Body of pancreas (tissue), 4 donors: ENCODE results near the gene SLC1A5.

ENCODE experiments used
- POLR2A ChIP-seq, 3 donors: fragments of 450-650 bp; IDR thresholded peaks; one replicate each; pipeline ENCODE4 v1.6.1; 2016; ENCODE audit warnings: antibody characterized with exemption in 3 of 3, mild to moderate bottlenecking in 2 of 3
- TF ChIP-seq, protein P1 (sequence below), 7 experiments: fragments of 450-650 bp in 4 of 7; fragments of 200-600 bp in 3 of 7; sonication (generic) in 3 of 7; IDR thresholded peaks; one replicate each; pipeline ENCODE4 v1.5.1; 2016 to 2019; ENCODE audit warnings: antibody characterized with exemption in 7 of 7

DNA sequence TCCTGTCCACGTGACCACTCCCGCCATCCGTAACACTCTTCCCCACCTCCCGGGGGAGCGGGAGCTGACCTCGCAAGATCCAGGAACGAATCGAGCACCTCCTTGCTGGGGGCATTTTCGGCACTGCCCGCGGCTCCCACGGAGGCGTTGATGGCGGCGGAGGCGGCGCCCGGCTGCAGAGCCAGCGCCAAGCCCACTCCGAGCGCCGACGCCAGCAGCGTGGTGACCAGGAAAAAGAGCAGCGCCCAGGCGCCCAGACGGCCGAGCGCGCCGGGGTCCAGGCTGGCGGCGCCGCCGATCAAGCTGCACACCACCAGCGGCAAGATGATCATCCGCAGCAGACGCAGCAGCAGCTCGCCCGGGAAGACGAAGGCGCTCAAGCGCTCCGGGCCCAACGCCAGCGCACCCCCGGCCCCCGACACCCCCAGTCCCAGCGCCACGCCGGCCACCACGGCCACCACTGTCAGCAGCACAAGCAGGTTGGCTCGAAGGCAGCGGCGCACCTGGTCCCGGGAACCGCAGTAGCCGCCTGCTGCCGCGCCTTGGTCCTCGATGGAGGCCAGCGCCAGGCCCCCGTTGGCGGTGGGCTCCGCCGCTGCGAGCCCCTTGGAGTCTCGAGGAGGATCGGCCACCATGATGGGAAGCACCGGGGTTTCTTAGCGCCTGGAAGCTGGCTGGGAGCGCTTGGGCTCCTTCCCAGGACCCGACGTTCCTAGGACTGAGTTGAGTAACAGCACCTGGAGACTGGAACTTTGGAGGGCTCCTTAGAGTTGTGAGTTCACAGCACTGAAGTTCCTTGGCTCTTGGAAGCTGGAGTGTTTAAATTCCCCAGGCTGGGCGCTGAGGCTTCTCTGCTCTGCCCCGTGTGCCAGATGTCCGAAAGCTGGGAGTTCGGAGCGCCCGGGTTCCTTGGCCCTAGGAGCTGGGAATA lies 798 bp downstream of the SLC1A5 start:
- TF ChIP-seq POLR2A (IDR thresholded peaks at IDR 0.05): peak; percentile 32 to 43 (median 32)
- TF ChIP-seq, protein P1, sequence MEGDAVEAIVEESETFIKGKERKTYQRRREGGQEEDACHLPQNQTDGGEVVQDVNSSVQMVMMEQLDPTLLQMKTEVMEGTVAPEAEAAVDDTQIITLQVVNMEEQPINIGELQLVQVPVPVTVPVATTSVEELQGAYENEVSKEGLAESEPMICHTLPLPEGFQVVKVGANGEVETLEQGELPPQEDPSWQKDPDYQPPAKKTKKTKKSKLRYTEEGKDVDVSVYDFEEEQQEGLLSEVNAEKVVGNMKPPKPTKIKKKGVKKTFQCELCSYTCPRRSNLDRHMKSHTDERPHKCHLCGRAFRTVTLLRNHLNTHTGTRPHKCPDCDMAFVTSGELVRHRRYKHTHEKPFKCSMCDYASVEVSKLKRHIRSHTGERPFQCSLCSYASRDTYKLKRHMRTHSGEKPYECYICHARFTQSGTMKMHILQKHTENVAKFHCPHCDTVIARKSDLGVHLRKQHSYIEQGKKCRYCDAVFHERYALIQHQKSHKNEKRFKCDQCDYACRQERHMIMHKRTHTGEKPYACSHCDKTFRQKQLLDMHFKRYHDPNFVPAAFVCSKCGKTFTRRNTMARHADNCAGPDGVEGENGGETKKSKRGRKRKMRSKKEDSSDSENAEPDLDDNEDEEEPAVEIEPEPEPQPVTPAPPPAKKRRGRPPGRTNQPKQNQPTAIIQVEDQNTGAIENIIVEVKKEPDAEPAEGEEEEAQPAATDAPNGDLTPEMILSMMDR (IDR thresholded peaks at IDR 0.05): peak in 1 of 7 experiments; percentile 4
